ENCODE data around the gene PLEKHM2. TPM values are rescaled to one million over a fixed set of nuclear protein-coding genes. Genes with fewer than 3 reads are reported as not detected.
A peak's percentile ranks its signal among the peaks of the same experiment; 100 is the strongest.

The PLEKHM2 gene, protein sequence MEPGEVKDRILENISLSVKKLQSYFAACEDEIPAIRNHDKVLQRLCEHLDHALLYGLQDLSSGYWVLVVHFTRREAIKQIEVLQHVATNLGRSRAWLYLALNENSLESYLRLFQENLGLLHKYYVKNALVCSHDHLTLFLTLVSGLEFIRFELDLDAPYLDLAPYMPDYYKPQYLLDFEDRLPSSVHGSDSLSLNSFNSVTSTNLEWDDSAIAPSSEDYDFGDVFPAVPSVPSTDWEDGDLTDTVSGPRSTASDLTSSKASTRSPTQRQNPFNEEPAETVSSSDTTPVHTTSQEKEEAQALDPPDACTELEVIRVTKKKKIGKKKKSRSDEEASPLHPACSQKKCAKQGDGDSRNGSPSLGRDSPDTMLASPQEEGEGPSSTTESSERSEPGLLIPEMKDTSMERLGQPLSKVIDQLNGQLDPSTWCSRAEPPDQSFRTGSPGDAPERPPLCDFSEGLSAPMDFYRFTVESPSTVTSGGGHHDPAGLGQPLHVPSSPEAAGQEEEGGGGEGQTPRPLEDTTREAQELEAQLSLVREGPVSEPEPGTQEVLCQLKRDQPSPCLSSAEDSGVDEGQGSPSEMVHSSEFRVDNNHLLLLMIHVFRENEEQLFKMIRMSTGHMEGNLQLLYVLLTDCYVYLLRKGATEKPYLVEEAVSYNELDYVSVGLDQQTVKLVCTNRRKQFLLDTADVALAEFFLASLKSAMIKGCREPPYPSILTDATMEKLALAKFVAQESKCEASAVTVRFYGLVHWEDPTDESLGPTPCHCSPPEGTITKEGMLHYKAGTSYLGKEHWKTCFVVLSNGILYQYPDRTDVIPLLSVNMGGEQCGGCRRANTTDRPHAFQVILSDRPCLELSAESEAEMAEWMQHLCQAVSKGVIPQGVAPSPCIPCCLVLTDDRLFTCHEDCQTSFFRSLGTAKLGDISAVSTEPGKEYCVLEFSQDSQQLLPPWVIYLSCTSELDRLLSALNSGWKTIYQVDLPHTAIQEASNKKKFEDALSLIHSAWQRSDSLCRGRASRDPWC
- 10 to 100 TPM; 47.8 to 61.0 (median 50.9) TPM for total RNA-seq
- 26.0 TPM for total RNA-seq (2013)

DNA sequence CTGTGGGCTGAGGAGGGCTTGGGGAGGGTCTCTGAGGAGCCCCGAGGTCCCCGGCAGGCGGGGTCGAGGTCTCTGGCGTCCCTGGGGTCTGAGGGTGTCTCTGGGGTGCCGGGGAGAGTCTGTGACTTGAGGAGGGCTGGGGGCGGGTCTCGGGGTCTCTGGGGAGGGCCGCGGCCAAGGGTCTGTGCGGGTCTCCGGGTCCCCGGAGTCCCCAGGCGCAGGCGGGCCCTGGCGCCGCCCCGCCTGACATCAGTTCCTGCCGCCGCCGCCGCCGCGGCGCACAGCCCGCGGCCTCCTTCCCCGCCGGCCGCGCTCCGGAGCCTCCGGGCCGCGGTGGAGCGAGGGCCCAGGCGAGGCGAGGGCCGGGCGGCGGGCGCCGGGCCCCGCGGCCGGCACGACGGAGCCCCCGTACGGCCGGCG, at the start of gene PLEKHM2:
TSS of gene PLEKHM2 (plus strand) at position 279 of the 420 bp plus-strand sequence. CDS start 239 bp downstream, outside the sequence.
- H3K27ac Mint-ChIP-seq = peak within 1 kb of the TSS; percentile 88 to 89
- no peak for TF ChIP-seq CTCF (IDR thresholded peaks at IDR 0.05)
- DNase-seq (peak; percentile 55 to 80), ATAC-seq (peak; percentile 87 to 88 (median 87))
- no peaks in the 10 kb centered on the region for H3K27me3 ChIP-seq (ENCODE audit: control insufficient read depth, insufficient read depth, low read length)
- intact Hi-C loops (cut with micrococcal nuclease) = loop anchor here (10.0 kb wide), 1 partner anchor 69 kb away; the partner anchor contains the start of gene DDI2
- peak within 1 kb of the TSS; percentile 91 for H3K4me3 Mint-ChIP-seq
- peak within 1 kb of the TSS; percentile 82 for H3K4me3 ChIP-seq (ENCODE audit: low read length)
- H3K27ac ChIP-seq (ENCODE audit: low read length) = peak within 1 kb of the TSS; percentile 94
- no peaks in the 10 kb centered on the region for H3K36me3 Mint-ChIP-seq
- peaks cover 15% of the 10 kb centered on the region for H3K4me1 ChIP-seq (ENCODE audit: control insufficient read depth, insufficient read depth, low read length)
- no peaks in the 10 kb centered on the region for H3K27me3 Mint-ChIP-seq (ENCODE audit: low read depth in 2 of 2)
- H3K4me1 Mint-ChIP-seq = peaks cover 24 to 39% of the 10 kb centered on the region in 2 donors
- H3K9me3 Mint-ChIP-seq = no peaks in the 10 kb centered on the region
- no peaks in the 10 kb centered on the region for H3K36me3 ChIP-seq (ENCODE audit: control insufficient read depth, insufficient read depth, low read length)
- WGBS (ENCODE audit: insufficient coverage) = under 1% methylated on average over 52 of the region's 52 CpGs
- H3K9me3 ChIP-seq (ENCODE audit: control insufficient read depth, insufficient read depth, low read length) = no peaks in the 10 kb centered on the region

DNA sequence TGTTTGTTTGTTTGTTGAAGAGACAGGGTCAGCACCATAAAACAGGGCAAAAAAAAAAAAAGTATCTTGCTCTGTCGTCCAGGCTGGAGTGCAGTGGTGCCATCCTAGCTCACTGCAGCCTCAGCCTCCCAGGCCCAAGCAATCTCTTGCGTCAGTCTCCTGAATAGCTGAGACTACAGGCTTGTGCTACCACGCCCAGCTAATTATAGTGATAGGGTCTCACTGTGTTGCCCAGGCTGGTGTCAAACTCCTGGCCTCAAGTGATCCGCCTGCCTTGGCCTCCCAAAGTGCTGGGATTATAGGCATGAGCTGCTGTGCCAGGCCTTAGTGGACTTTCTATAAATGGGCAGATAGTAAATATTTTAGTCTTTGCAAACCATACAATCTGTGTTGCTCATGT, 47.7 kb upstream of the PLEKHM2 start:
- WGBS (ENCODE audit: insufficient coverage) = 100% methylated on average over 4 of the region's 4 CpGs
- H3K9me3 Mint-ChIP-seq = no peaks in the 10 kb centered on the region
- H3K4me3 ChIP-seq (ENCODE audit: low read length) = no peak overlapping the region
- H3K4me1 Mint-ChIP-seq = no peaks in the 10 kb centered on the region
- H3K27ac ChIP-seq (ENCODE audit: low read length) = no peak overlapping the region
- no peaks in the 10 kb centered on the region for H3K27me3 Mint-ChIP-seq (ENCODE audit: low read depth in 2 of 2)
- no peak for TF ChIP-seq CTCF (IDR thresholded peaks at IDR 0.05)
- no peaks in the 10 kb centered on the region for H3K27me3 ChIP-seq (ENCODE audit: control insufficient read depth, insufficient read depth, low read length)
- no peak overlapping the region for H3K27ac Mint-ChIP-seq
- intact Hi-C loops (cut with micrococcal nuclease) = no loop called here
- no peak overlapping the region for H3K4me3 Mint-ChIP-seq
- H3K9me3 ChIP-seq (ENCODE audit: control insufficient read depth, insufficient read depth, low read length) = no peaks in the 10 kb centered on the region
- ATAC-seq (no peak), DNase-seq (no peak)
- H3K36me3 Mint-ChIP-seq = peaks cover 19% of the 10 kb centered on the region
- H3K36me3 ChIP-seq (ENCODE audit: control insufficient read depth, insufficient read depth, low read length) = peaks cover 80% of the 10 kb centered on the region
- no peaks in the 10 kb centered on the region for H3K4me1 ChIP-seq (ENCODE audit: control insufficient read depth, insufficient read depth, low read length)

DNA sequence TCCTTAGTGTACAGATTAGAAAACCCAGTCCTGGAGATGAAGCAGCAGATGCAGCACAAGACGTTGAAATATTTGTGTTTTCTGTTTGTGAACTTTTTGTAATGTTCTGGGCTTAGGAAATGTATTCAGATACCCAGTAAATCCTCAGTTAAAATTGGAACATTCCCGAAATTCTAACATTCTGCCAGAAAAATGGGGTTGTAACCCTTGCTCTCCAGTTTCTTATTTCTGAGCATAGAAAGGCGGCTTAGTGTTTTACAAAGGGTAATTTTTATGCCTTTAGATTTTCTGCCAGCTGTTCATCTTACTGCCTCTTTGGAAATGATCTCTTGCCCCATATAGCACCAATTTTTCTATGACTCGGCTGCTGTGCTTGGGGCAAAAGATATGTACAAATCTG, 46.3 kb upstream of the PLEKHM2 start:
- Histone ChIP-seq H3K4me3 (ENCODE audit: low read length) (no peak overlapping the region), H3K9me3 (ENCODE audit: control insufficient read depth, insufficient read depth, low read length) (no peaks in the 10 kb centered on the region), H3K4me1 (ENCODE audit: control insufficient read depth, insufficient read depth, low read length) (no peaks in the 10 kb centered on the region), H3K27ac (ENCODE audit: low read length) (no peak overlapping the region), H3K36me3 (ENCODE audit: control insufficient read depth, insufficient read depth, low read length) (peaks cover 77% of the 10 kb centered on the region), H3K27me3 (ENCODE audit: control insufficient read depth, insufficient read depth, low read length) (no peaks in the 10 kb centered on the region)
- peaks cover 14% of the 10 kb centered on the region for H3K36me3 Mint-ChIP-seq
- intact Hi-C loops (cut with micrococcal nuclease) = no loop called here
- H3K27ac Mint-ChIP-seq = no peak overlapping the region
- 100% methylated on average over 4 of the region's 4 CpGs for WGBS (ENCODE audit: insufficient coverage)
- ATAC-seq (no peak), DNase-seq (no peak)
- H3K27me3 Mint-ChIP-seq (ENCODE audit: low read depth in 2 of 2) = no peaks in the 10 kb centered on the region
- TF ChIP-seq CTCF (IDR thresholded peaks at IDR 0.05) = no peak
- no peaks in the 10 kb centered on the region for H3K9me3 Mint-ChIP-seq
- H3K4me3 Mint-ChIP-seq = no peak overlapping the region
- no peaks in the 10 kb centered on the region for H3K4me1 Mint-ChIP-seq
